Small intestine (tissue), 7 donors: ENCODE measurements around the gene ANKLE1. TPM values are rescaled to one million over a fixed set of nuclear protein-coding genes. Genes with fewer than 3 reads are reported as not detected.
A peak's percentile ranks its signal among the peaks of the same experiment; 100 is the strongest.
"Not testable (repeated sequence)": the region's sequence is repeated elsewhere in the genome, so short reads cannot be mapped to it uniquely, and the experiment has no call there.

Experiments
- DNase-seq, 2 donors: peaks; one replicate each; pipeline versions ENCODE4 v3.0.0 to v3.0.0-alpha.2; 2013
- FAIRE-seq: peaks from 2 replicates; lab custom pipeline; 2012; peaks lifted over from hg19 to GRCh38; lab: Jason Lieb, UNC
- H3K27ac ChIP-seq, 3 donors: one replicate each; pipeline ENCODE4 v1.5.1; 2013; ENCODE audit warnings: low read length in 2 of 3, mild to moderate bottlenecking in 2 of 3, control low read depth in 1 of 3, inconsistent platforms in 1 of 3, low read depth in 1 of 3, moderate library complexity in 1 of 3
- H3K27me3 ChIP-seq, 3 donors: one replicate each; pipeline ENCODE4 v1.6.1; 2013; ENCODE audit warnings: low read length in 3 of 3, inconsistent platforms in 1 of 3; ENCODE audit not compliant: control insufficient read depth in 3 of 3, insufficient read depth in 3 of 3
- H3K36me3 ChIP-seq, 3 donors: one replicate each; pipeline ENCODE4 v1.6.1; 2013; ENCODE audit warnings: low read length in 3 of 3, inconsistent platforms in 1 of 3, low read depth in 1 of 3, mild to moderate bottlenecking in 1 of 3, moderate library complexity in 1 of 3; ENCODE audit not compliant: control insufficient read depth in 3 of 3, insufficient read depth in 2 of 3
- H3K4me1 ChIP-seq, 3 donors: one replicate each; pipeline ENCODE4 v1.6.1; 2013; ENCODE audit warnings: low read length in 2 of 3, inconsistent platforms in 1 of 3, low read depth in 1 of 3, mild to moderate bottlenecking in 1 of 3, moderate library complexity in 1 of 3; ENCODE audit not compliant: control insufficient read depth in 3 of 3, insufficient read depth in 2 of 3
- H3K4me3 ChIP-seq, 3 donors: one replicate each; pipeline ENCODE4 v1.5.1; 2013; ENCODE audit warnings: low read length in 3 of 3, control low read depth in 1 of 3, inconsistent platforms in 1 of 3, low read depth in 1 of 3, mild to moderate bottlenecking in 1 of 3, moderate library complexity in 1 of 3
- H3K9me3 ChIP-seq, 2 donors: one replicate each; pipeline ENCODE4 v1.6.1; 2013; ENCODE audit warnings: low read depth in 1 of 2, low read length in 1 of 2; ENCODE audit not compliant: control insufficient read depth in 2 of 2, insufficient read depth in 1 of 2
- WGBS, 3 donors: extraction: QIAGEN DNeasy Blood & Tissue Kit; methylation state at CpG; one replicate each; pipeline ENCODE4 v1.1.7; 2013; 5-methylcytosine and 5-hydroxymethylcytosine counted together
- polyA plus RNA-seq, 4 donors: library from polyadenylated mRNA; stranded (reverse) in 3 of 4; unstranded in 1 of 4; fragments of 200-250 nt in 3 of 4; fragments of 120-200 nt in 1 of 4; gene quantifications; one replicate each; pipeline versions ENCODE4 v1.2.1 to v1.2.3, GENCODE V29; 2013
- donor health status: healthy with polysubstance abuse.
- donor health status: control.
- donor health status: control.
- donor health status: Bipolar disorder and iron deficiency.
- donor health status: healthy.

Gene ANKLE1
- polyA plus RNA-seq, 4 donors: 0.15 to 0.71 (median 0.22) TPM; not detected in 1

GRCh38 chr19:17266589-17266974, 15.1 kb upstream of the ANKLE1 start:
- Histone ChIP-seq H3K36me3 (peaks cover 0 to 22% (median 2%) of the 10 kb centered on the region in 3 donors), H3K27me3 (no peaks in the 10 kb centered on the region), H3K4me1 (peaks cover 3 to 9% (median 6%) of the 10 kb centered on the region in 3 donors), H3K4me3 (no peak overlapping the region), H3K27ac (peak overlapping the region in 1 of 3 donors; percentile 61), H3K9me3 (no peaks in the 10 kb centered on the region)
- no peak for FAIRE-seq
- WGBS, 3 donors: 63 to 85% (median 78%) methylated on average over 12 of the region's 12 CpGs
- DNase-seq: no peak

GRCh38 chr19:17266975-17267788, 14.5 kb upstream of the ANKLE1 start, which contains the start of gene BABAM1:
Gene BABAM1, plus strand, starts transcription at chr19:17267443. Its CDS starts 1,364 bp downstream, at chr19:17268807.
- FAIRE-seq (peak; percentile 92), DNase-seq (peak; percentile 97 to 99)
- peaks cover 3 to 9% (median 6%) of the 10 kb centered on the region in 3 donors for H3K4me1 ChIP-seq
- H3K4me3 ChIP-seq: peak within 1 kb of the TSS; percentile 61 to 90 (median 78)
- H3K9me3 ChIP-seq: no peaks in the 10 kb centered on the region
- H3K27me3 ChIP-seq: no peaks in the 10 kb centered on the region
- peaks cover 0 to 28% (median 2%) of the 10 kb centered on the region in 3 donors for H3K36me3 ChIP-seq
- peak within 1 kb of the TSS in 2 of 3 donors; percentile 56 to 85 for H3K27ac ChIP-seq
- 0% methylated on average over 27 of the region's 27 CpGs for WGBS, 3 donors

- H3K4me3 ChIP-seq: no peak overlapping the region
- no peak for DNase-seq
- H3K4me1 ChIP-seq: peaks cover 3 to 9% (median 6%) of the 10 kb centered on the region in 3 donors
- H3K36me3 ChIP-seq: peaks cover 0 to 39% (median 2%) of the 10 kb centered on the region in 3 donors
- H3K9me3 ChIP-seq: no peaks in the 10 kb centered on the region
- no peak for FAIRE-seq
- 94 to 97% (median 97%) methylated on average over 12 to 13 of the region's 13 CpGs for WGBS, 3 donors
- H3K27me3 ChIP-seq: no peaks in the 10 kb centered on the region
- H3K27ac ChIP-seq: no peak overlapping the region
Observed at GRCh38 chr19:17268754-17269153, 12.9 kb upstream of the ANKLE1 start.

GRCh38 chr19:17274892-17275291, 6.8 kb upstream of the ANKLE1 start:
- H3K36me3 ChIP-seq: peaks cover 7 to 79% (median 7%) of the 10 kb centered on the region in 3 donors
- H3K27me3 ChIP-seq, H3K4me1 ChIP-seq, H3K9me3 ChIP-seq, H3K27ac ChIP-seq, FAIRE-seq, H3K4me3 ChIP-seq, DNase-seq: not testable (repeated sequence)
- WGBS, 3 donors: 98 to 100% (median 100%) methylated on average over 3 of the region's 3 CpGs

GRCh38 chr19:17275441-17276175, 6.1 kb upstream of the ANKLE1 start:
- DNase-seq (no peak), FAIRE-seq (no peak)
- peaks cover 5 to 79% (median 7%) of the 10 kb centered on the region in 3 donors for H3K36me3 ChIP-seq
- H3K27me3 ChIP-seq: no peaks in the 10 kb centered on the region
- H3K27ac ChIP-seq: no peak overlapping the region
- H3K4me3 ChIP-seq: no peak overlapping the region
- 93 to 94% (median 93%) methylated on average over 19 of the region's 19 CpGs for WGBS, 3 donors
- H3K4me1 ChIP-seq: no peaks in the 10 kb centered on the region
- no peaks in the 10 kb centered on the region for H3K9me3 ChIP-seq

GRCh38 chr19:17279436-17279835, 2.3 kb upstream of the ANKLE1 start:
- DNase-seq: no peak
- Histone ChIP-seq H3K9me3 (no peaks in the 10 kb centered on the region), H3K36me3 (peaks cover 5 to 47% (median 7%) of the 10 kb centered on the region in 3 donors), H3K27ac (no peak overlapping the region), H3K4me3 (no peak overlapping the region), H3K4me1 (peaks cover 2 to 12% (median 2%) of the 10 kb centered on the region in 3 donors), H3K27me3 (peaks cover 0 to 14% (median 3%) of the 10 kb centered on the region in 3 donors)
- no peak for FAIRE-seq
- 65 to 96% (median 71%) methylated on average over 3 of the region's 3 CpGs for WGBS, 3 donors

- Histone ChIP-seq H3K4me1 (peaks cover 2 to 17% (median 2%) of the 10 kb centered on the region in 3 donors), H3K27me3 (peaks cover 0 to 14% (median 3%) of the 10 kb centered on the region in 3 donors), H3K9me3 (no peaks in the 10 kb centered on the region), H3K36me3 (peaks cover 0 to 17% (median 0%) of the 10 kb centered on the region in 3 donors), H3K27ac (no peak overlapping the region), H3K4me3 (peak overlapping the region in 1 of 3 donors; percentile 40)
- 3 to 4% (median 3%) methylated on average over 30 to 45 of the region's 45 CpGs for WGBS, 3 donors
- DNase-seq (peak; percentile 79 to 89), FAIRE-seq (no peak)
Observed at GRCh38 chr19:17282488-17283125, 906 bp downstream of the ANKLE1 start.
